OCI-LY3 (cell line): ENCODE measurements around the gene BMP2K.
"Not testable (repeated sequence)": the region's sequence is repeated elsewhere in the genome, so short reads cannot be mapped to it uniquely, and the experiment has no call there.

Experiments
- H2AFZ ChIP-seq: fragments of 200-600, 300-600 bp; shearing (Covaris generic); 2 replicates; pipeline ENCODE4 v1.6.0; 2014; ENCODE audit warnings: antibody characterized with exemption, low read depth, low read length
- H3K27ac ChIP-seq: fragments of 200-600, 300-600 bp; sonication (generic); 2 replicates; pipeline ENCODE4 v1.5.1; 2014; ENCODE audit warnings: mild to moderate bottlenecking, low read length, moderate library complexity, mixed read lengths
- H3K27me3 ChIP-seq: fragments of 200-600, 300-600 bp; sonication (generic); 2 replicates; pipeline ENCODE4 v1.6.1; 2014; ENCODE audit warnings: low read depth, low read length, mixed read lengths
- H3K36me3 ChIP-seq: fragments of 200-600, 300-600 bp; sonication (generic); replicated peaks from 2 replicates; pipeline ENCODE3; 2014; ENCODE audit warnings: low read depth, low read length, mixed read lengths
- H3K4me1 ChIP-seq: fragments of 300-600, 200-600 bp; sonication (generic); 2 replicates; pipeline ENCODE4 v1.6.1; 2014; ENCODE audit warnings: low read length, mixed read lengths
- H3K4me2 ChIP-seq: fragments of 200-600, 300-600 bp; sonication (generic); 2 replicates; pipeline ENCODE4 v1.6.1; 2014; ENCODE audit warnings: low read length, mixed read lengths
- H3K4me3 ChIP-seq: fragments of 300-600, 200-600 bp; sonication (generic); 2 replicates; pipeline ENCODE4 v1.5.1; 2014; ENCODE audit warnings: antibody characterized with exemption, mild to moderate bottlenecking, low read length, moderate library complexity
- H3K79me2 ChIP-seq: fragments of 300-600, 200-600 bp; shearing (Covaris generic); 2 replicates; pipeline ENCODE4 v1.6.1; 2014; ENCODE audit warnings: mild to moderate bottlenecking, low read length, mixed read lengths
- H3K9ac ChIP-seq: fragments of 300-600, 200-600 bp; shearing (Covaris generic); 2 replicates; pipeline ENCODE4 v1.6.0; 2014; ENCODE audit warnings: mild to moderate bottlenecking, low read length, moderate library complexity
- H3K9me3 ChIP-seq: fragments of 200-600, 300-600 bp; shearing (Covaris generic); 2 replicates; pipeline ENCODE4 v1.6.1; 2014; ENCODE audit warnings: low read length, mixed read lengths; ENCODE audit not compliant: insufficient read depth
- H4K20me1 ChIP-seq: fragments of 200-600, 300-600 bp; sonication (generic); 2 replicates; pipeline ENCODE4 v1.6.1; 2016; ENCODE audit warnings: low read length, mixed read lengths; ENCODE audit not compliant: insufficient read depth
- CTCF ChIP-seq: fragments of 200-600, 300-600 bp; sonication (generic); IDR thresholded peaks from 2 replicates; pipeline ENCODE4 v1.5.1; 2014; ENCODE audit warnings: antibody characterized with exemption, low read length, low read depth
- EZH2phosphoT487 ChIP-seq: fragments of 200-600 bp; shearing (Covaris generic); IDR thresholded peaks from 2 replicates; pipeline ENCODE4 v1.6.1; 2018; ENCODE audit warnings: antibody characterized with exemption, mixed run types, low read depth

The BMP2K gene

GRCh38 chr4:78824001-78824400, 47.9 kb downstream of the BMP2K start:
- peaks cover 18% of the 10 kb centered on the region for H3K4me1 ChIP-seq
- peaks cover 32% of the 10 kb centered on the region for H4K20me1 ChIP-seq
- H3K9ac ChIP-seq = no peak overlapping the region
- no peak overlapping the region for H2AFZ ChIP-seq
- no peaks in the 10 kb centered on the region for H3K27me3 ChIP-seq
- no peak overlapping the region for H3K27ac ChIP-seq
- H3K9me3 ChIP-seq = no peaks in the 10 kb centered on the region
- H3K4me3 ChIP-seq = no peak overlapping the region
- peaks cover 24% of the 10 kb centered on the region for H3K79me2 ChIP-seq
- no peak overlapping the region for H3K4me2 ChIP-seq
- peaks cover 18% of the 10 kb centered on the region for H3K36me3 ChIP-seq
- TF ChIP-seq CTCF = no peak
- no peak for TF ChIP-seq EZH2phosphoT487

GRCh38 chr4:78827191-78827590, 51.0 kb downstream of the BMP2K start:
- no peaks in the 10 kb centered on the region for H3K9me3 ChIP-seq
- H3K4me1 ChIP-seq = peaks cover 18% of the 10 kb centered on the region
- H3K27ac ChIP-seq = no peak overlapping the region
- no peak overlapping the region for H3K4me2 ChIP-seq
- no peak overlapping the region for H3K9ac ChIP-seq
- H3K4me3 ChIP-seq = no peak overlapping the region
- no peak for TF ChIP-seq CTCF
- no peak for TF ChIP-seq EZH2phosphoT487
- no peak overlapping the region for H2AFZ ChIP-seq
- peaks cover 12% of the 10 kb centered on the region for H3K79me2 ChIP-seq
- H4K20me1 ChIP-seq = peaks cover 25% of the 10 kb centered on the region; the same call in 1 of the 2 replicates
- H3K36me3 ChIP-seq = peaks cover 27% of the 10 kb centered on the region
- no peaks in the 10 kb centered on the region for H3K27me3 ChIP-seq

- H3K27me3 ChIP-seq = no peaks in the 10 kb centered on the region
- H3K4me3 ChIP-seq = no peak overlapping the region
- H3K36me3 ChIP-seq = peaks cover 34% of the 10 kb centered on the region
- TF ChIP-seq EZH2phosphoT487 (no peak), CTCF (no peak)
- peaks cover 11% of the 10 kb centered on the region for H3K4me1 ChIP-seq
- no peak overlapping the region for H3K9ac ChIP-seq
- no peak overlapping the region for H2AFZ ChIP-seq
- H3K9me3 ChIP-seq = no peaks in the 10 kb centered on the region
- H3K79me2 ChIP-seq = peaks cover 5% of the 10 kb centered on the region; the same call in 1 of the 2 replicates
- H3K27ac ChIP-seq = no peak overlapping the region
- H3K4me2 ChIP-seq = no peak overlapping the region
- H4K20me1 ChIP-seq = peaks cover 15% of the 10 kb centered on the region; the same call in 1 of the 2 replicates
Measured at GRCh38 chr4:78829296-78829695, 53.1 kb downstream of the BMP2K start.

- not testable (repeated sequence) for H3K79me2 ChIP-seq, H3K27me3 ChIP-seq, H3K9ac ChIP-seq, H3K27ac ChIP-seq, H3K9me3 ChIP-seq, H4K20me1 ChIP-seq, H3K4me1 ChIP-seq, H3K4me2 ChIP-seq, H2AFZ ChIP-seq, H3K4me3 ChIP-seq
- peaks cover 23% of the 10 kb centered on the region for H3K36me3 ChIP-seq
Measured at GRCh38 chr4:78839676-78840075, 63.5 kb downstream of the BMP2K start.

GRCh38 chr4:78840286-78840685, 64.1 kb downstream of the BMP2K start:
- not testable (repeated sequence) for H3K4me2 ChIP-seq
- peaks cover 23% of the 10 kb centered on the region for H3K36me3 ChIP-seq

More at GRCh38 chr4:78840286-78840685, 64.1 kb downstream of the BMP2K start:
- H3K27ac ChIP-seq, H3K4me3 ChIP-seq, H3K9me3 ChIP-seq, H4K20me1 ChIP-seq, H3K79me2 ChIP-seq, H2AFZ ChIP-seq, H3K27me3 ChIP-seq, H3K4me1 ChIP-seq, H3K9ac ChIP-seq: not testable (repeated sequence)
